Keratinocyte (primary cell): Measurements from ENCODE around the gene LRBA.

Source experiments
- EZH2 ChIP-seq: IDR thresholded peaks from one replicate; pipeline ENCODE4 v1.6.1; 2012; ENCODE audit warnings: inconsistent platforms, mild to moderate bottlenecking, low read length, moderate library complexity
- TF ChIP-seq, protein P1 (sequence below), 3 experiments: IDR thresholded peaks in 1 of 3; conservative IDR thresholded peaks in 1 of 3; optimal IDR thresholded peaks in 1 of 3; 2 replicates in 2 of 3; 3 replicates in 1 of 3; pipeline versions ENCODE3 to v1.5.1; 2011; ENCODE audit warnings: low read length in 3 of 3, mild to moderate bottlenecking in 3 of 3, moderate library complexity in 2 of 3, control low read depth in 1 of 3, inconsistent platforms in 1 of 3; ENCODE audit not compliant: insufficient read depth in 2 of 3; ENCODE audit errors: extremely low read depth in 1 of 3

DNA sequence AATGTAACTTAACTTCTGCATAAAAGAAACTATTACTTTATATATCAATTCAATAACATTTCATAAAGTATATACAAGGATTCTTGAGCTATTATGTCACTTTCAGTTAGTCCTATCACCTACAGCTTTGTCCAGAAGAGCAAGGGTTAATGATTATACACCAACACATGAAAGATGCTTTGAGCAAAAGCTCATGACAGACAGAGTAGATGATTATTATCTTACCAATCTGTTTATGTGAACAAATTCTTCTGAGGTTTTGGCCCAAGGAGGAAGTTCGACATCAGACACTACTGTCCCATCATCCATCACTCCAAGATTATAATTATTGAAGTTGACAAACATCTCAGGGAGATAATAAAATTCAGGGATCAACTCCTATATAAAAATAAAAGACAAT lies 599.9 kb downstream of the LRBA start:
- no peak for TF ChIP-seq EZH2
- TF ChIP-seq, protein P1, sequence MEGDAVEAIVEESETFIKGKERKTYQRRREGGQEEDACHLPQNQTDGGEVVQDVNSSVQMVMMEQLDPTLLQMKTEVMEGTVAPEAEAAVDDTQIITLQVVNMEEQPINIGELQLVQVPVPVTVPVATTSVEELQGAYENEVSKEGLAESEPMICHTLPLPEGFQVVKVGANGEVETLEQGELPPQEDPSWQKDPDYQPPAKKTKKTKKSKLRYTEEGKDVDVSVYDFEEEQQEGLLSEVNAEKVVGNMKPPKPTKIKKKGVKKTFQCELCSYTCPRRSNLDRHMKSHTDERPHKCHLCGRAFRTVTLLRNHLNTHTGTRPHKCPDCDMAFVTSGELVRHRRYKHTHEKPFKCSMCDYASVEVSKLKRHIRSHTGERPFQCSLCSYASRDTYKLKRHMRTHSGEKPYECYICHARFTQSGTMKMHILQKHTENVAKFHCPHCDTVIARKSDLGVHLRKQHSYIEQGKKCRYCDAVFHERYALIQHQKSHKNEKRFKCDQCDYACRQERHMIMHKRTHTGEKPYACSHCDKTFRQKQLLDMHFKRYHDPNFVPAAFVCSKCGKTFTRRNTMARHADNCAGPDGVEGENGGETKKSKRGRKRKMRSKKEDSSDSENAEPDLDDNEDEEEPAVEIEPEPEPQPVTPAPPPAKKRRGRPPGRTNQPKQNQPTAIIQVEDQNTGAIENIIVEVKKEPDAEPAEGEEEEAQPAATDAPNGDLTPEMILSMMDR (optimal IDR thresholded peaks at IDR 0.05 in 1 of 3, IDR thresholded peaks at IDR 0.05 in 1 of 3, conservative IDR thresholded peaks at IDR 0.05 in 1 of 3; ENCODE audit: extremely low read depth in 1 of 3, insufficient read depth in 2 of 3, low read length in 3 of 3): no peak
